Activated naive CD4-positive, alpha-beta T cell treated with anti-CD3 and anti-CD28 coated beads, Interleukin-2, amount 50 U/mL, for 72 hours (primary cell): ENCODE data around the gene SNX15. TPM values are rescaled to one million over a fixed set of nuclear protein-coding genes. Genes with fewer than 3 reads are reported as not detected.

Source experiments
- ATAC-seq, 2 donors: fragments of 150-1000 bp; cut with Tn5 transposase; 2 replicates each; pipeline ENCODE4 v1.10.0; 2021; ENCODE audit warnings: mild to moderate bottlenecking in 2 of 2, moderate library complexity in 2 of 2
- DNase-seq, 2 donors: peaks; one replicate each; pipeline ENCODE4 v3.0.0; 2021 to 2022; ENCODE audit warnings: low spot score in 2 of 2
- H3K27ac Mint-ChIP-seq, 2 donors: one replicate each; pipeline ENCODE4 v1.8.0; 2022; ENCODE audit warnings: mild to moderate bottlenecking in 2 of 2, mixed read lengths in 2 of 2
- H3K36me3 Mint-ChIP-seq, 2 donors: one replicate each; pipeline ENCODE4 v1.8.0; 2022; ENCODE audit warnings: mixed read lengths in 2 of 2
- H3K9me3 Mint-ChIP-seq, 2 donors: one replicate each; pipeline ENCODE4 v1.8.0; 2022; ENCODE audit warnings: mixed read lengths in 2 of 2
- total RNA-seq, 2 donors: library from RNA; stranded (reverse); gene quantifications; one replicate each; pipeline ENCODE4 v1.2.3, GENCODE V29; 2022

The SNX15 gene
- total RNA-seq, 2 donors from 2014 or later = 12.5 to 14.5 TPM

- ATAC-seq = peak in 1 of 2 donors; percentile 5
- DNase-seq = no peak
- Mint-ChIP-seq H3K9me3 (no peaks in the 10 kb centered on the region), H3K36me3 (no peaks in the 10 kb centered on the region), H3K27ac (no peak overlapping the region)
These were observed 33.7 kb downstream of the SNX15 start for GRCh38 chr11:65060913-65061408.

- no peaks in the 10 kb centered on the region for H3K9me3 Mint-ChIP-seq
These were observed 36.3 kb downstream of the SNX15 start for GRCh38 chr11:65063532-65063931.

GRCh38 chr11:65064847-65065240 lies 37.6 kb downstream of the SNX15 start:
- ATAC-seq (no peak), DNase-seq (no peak)
- no peaks in the 10 kb centered on the region for H3K36me3 Mint-ChIP-seq
- no peaks in the 10 kb centered on the region for H3K9me3 Mint-ChIP-seq
- no peak overlapping the region for H3K27ac Mint-ChIP-seq

More at GRCh38 chr11:65063532-65063931, 36.3 kb downstream of the SNX15 start:
- no peak overlapping the region for H3K27ac Mint-ChIP-seq
- DNase-seq (no peak), ATAC-seq (peak; percentile 24 to 26)
- no peaks in the 10 kb centered on the region for H3K36me3 Mint-ChIP-seq

- Mint-ChIP-seq H3K36me3 (no peaks in the 10 kb centered on the region), H3K9me3 (no peaks in the 10 kb centered on the region), H3K27ac (no peak overlapping the region)
- ATAC-seq (no peak), DNase-seq (no peak)
These were observed 38.6 kb downstream of the SNX15 start for GRCh38 chr11:65065851-65066250.

GRCh38 chr11:65066315-65066714 lies 39.1 kb downstream of the SNX15 start:
- no peaks in the 10 kb centered on the region for H3K9me3 Mint-ChIP-seq
- ATAC-seq = no peak

GRCh38 chr11:65066805-65067291 lies 39.6 kb downstream of the SNX15 start:
- Mint-ChIP-seq H3K36me3 (no peaks in the 10 kb centered on the region), H3K27ac (no peak overlapping the region), H3K9me3 (no peaks in the 10 kb centered on the region)
- DNase-seq (no peak), ATAC-seq (no peak)

More at GRCh38 chr11:65066315-65066714, 39.1 kb downstream of the SNX15 start:
- H3K27ac Mint-ChIP-seq = no peak overlapping the region
- DNase-seq = no peak
- H3K36me3 Mint-ChIP-seq = no peaks in the 10 kb centered on the region

- Mint-ChIP-seq H3K36me3 (no peaks in the 10 kb centered on the region), H3K27ac (no peak overlapping the region), H3K9me3 (no peaks in the 10 kb centered on the region)
- ATAC-seq = no peak
- no peak for DNase-seq
These were observed 40.2 kb downstream of the SNX15 start for GRCh38 chr11:65067446-65067845.

- no peak overlapping the region for H3K27ac Mint-ChIP-seq
- no peak for DNase-seq
These were observed 42.0 kb downstream of the SNX15 start for GRCh38 chr11:65069217-65069616.

GRCh38 chr11:65071907-65072630 lies 44.8 kb downstream of the SNX15 start:
- H3K27ac Mint-ChIP-seq = no peak overlapping the region
- H3K36me3 Mint-ChIP-seq = peaks cover 0 to 10% of the 10 kb centered on the region in 2 donors
- DNase-seq (no peak), ATAC-seq (peak in 1 of 2 donors; percentile 36)
- H3K9me3 Mint-ChIP-seq = no peaks in the 10 kb centered on the region

More at GRCh38 chr11:65069217-65069616, 42.0 kb downstream of the SNX15 start:
- Mint-ChIP-seq H3K9me3 (no peaks in the 10 kb centered on the region), H3K36me3 (no peaks in the 10 kb centered on the region)
- ATAC-seq = no peak

- H3K27ac Mint-ChIP-seq = no peak overlapping the region
- peaks cover 5 to 15% of the 10 kb centered on the region in 2 donors for H3K36me3 Mint-ChIP-seq
- DNase-seq (no peak), ATAC-seq (no peak)
- no peaks in the 10 kb centered on the region for H3K9me3 Mint-ChIP-seq
These were observed 45.4 kb downstream of the SNX15 start for GRCh38 chr11:65072631-65072966.

GRCh38 chr11:65077451-65077850 lies 50.2 kb downstream of the SNX15 start:
- H3K27ac Mint-ChIP-seq = no peak overlapping the region
- no peak for DNase-seq
- H3K9me3 Mint-ChIP-seq = no peaks in the 10 kb centered on the region
- ATAC-seq = no peak
- peaks cover 39 to 51% of the 10 kb centered on the region in 2 donors for H3K36me3 Mint-ChIP-seq

GRCh38 chr11:65078151-65078550 lies 50.9 kb downstream of the SNX15 start:
- H3K9me3 Mint-ChIP-seq = no peaks in the 10 kb centered on the region
- H3K36me3 Mint-ChIP-seq = peaks cover 46 to 58% of the 10 kb centered on the region in 2 donors
- DNase-seq (peak in 1 of 2 donors; percentile 67), ATAC-seq (peak; percentile 63 to 87)
- H3K27ac Mint-ChIP-seq = peak overlapping the region; percentile 38 to 78

- Mint-ChIP-seq H3K9me3 (no peaks in the 10 kb centered on the region), H3K36me3 (peaks cover 53 to 66% of the 10 kb centered on the region in 2 donors), H3K27ac (peak overlapping the region; percentile 38 to 78)
- ATAC-seq (no peak), DNase-seq (no peak)
These were observed 51.6 kb downstream of the SNX15 start for GRCh38 chr11:65078786-65079342.

- ATAC-seq = peak in 1 of 2 donors; percentile 5
These were observed 56.0 kb downstream of the SNX15 start for GRCh38 chr11:65083134-65083833.

GRCh38 chr11:65083834-65084597 lies 56.8 kb downstream of the SNX15 start, which contains the start of the genes CDCA5 and ZFPL1:
CDCA5 (minus strand) TSS chr11:65084040; CDS start chr11:65083978, 62 bp downstream.
ZFPL1 (plus strand) TSS chr11:65084222; CDS start chr11:65084699, 477 bp downstream.
- peaks cover 50 to 52% of the 10 kb centered on the region in 2 donors for H3K36me3 Mint-ChIP-seq
- peak within 1 kb of the TSS; percentile 99 to 100 for H3K27ac Mint-ChIP-seq
- H3K9me3 Mint-ChIP-seq = no peaks in the 10 kb centered on the region
- ATAC-seq (peak; percentile 90 to 97), DNase-seq (peak; percentile 97 to 98)

More at GRCh38 chr11:65083134-65083833, 56.0 kb downstream of the SNX15 start:
- H3K9me3 Mint-ChIP-seq = no peaks in the 10 kb centered on the region
- H3K27ac Mint-ChIP-seq = peak overlapping the region; percentile 99 to 100
- H3K36me3 Mint-ChIP-seq = peaks cover 52 to 57% of the 10 kb centered on the region in 2 donors
- no peak for DNase-seq
